ENCODE data around the gene CDC5L.
"Not testable (repeated sequence)": the region's sequence is repeated elsewhere in the genome, so short reads cannot be mapped to it uniquely, and the experiment has no call there.

The CDC5L gene

GRCh38 chr6:44422531-44422930, 35.0 kb downstream of the CDC5L start:
- DNase-seq, result peak; percentile 16

GRCh38 chr6:44423306-44423705, 35.8 kb downstream of the CDC5L start:
- DNase-seq, result no peak

GRCh38 chr6:44425951-44426350, 38.4 kb downstream of the CDC5L start:
- DNase-seq, result no peak

GRCh38 chr6:44428682-44429081, 41.2 kb downstream of the CDC5L start:
- no peak for DNase-seq

- no peak for DNase-seq
These were observed 42.8 kb downstream of the CDC5L start for GRCh38 chr6:44430326-44430725.

- peak; percentile 15 for DNase-seq
These were observed 43.7 kb downstream of the CDC5L start for GRCh38 chr6:44431118-44431725.

- no peak for DNase-seq
These were observed 44.7 kb downstream of the CDC5L start for GRCh38 chr6:44432227-44432626.

GRCh38 chr6:44432726-44433125, 45.2 kb downstream of the CDC5L start:
- no peak for DNase-seq

- no peak for DNase-seq
These were observed 48.0 kb downstream of the CDC5L start for GRCh38 chr6:44435500-44435899.

GRCh38 chr6:44438827-44439226, 51.3 kb downstream of the CDC5L start:
- no peak for DNase-seq

GRCh38 chr6:44439270-44440045, 52.0 kb downstream of the CDC5L start:
- no peak for DNase-seq

- DNase-seq, result no peak
These were observed 53.8 kb downstream of the CDC5L start for GRCh38 chr6:44441091-44441855.

GRCh38 chr6:44442236-44442635, 54.7 kb downstream of the CDC5L start:
- no peak for DNase-seq

GRCh38 chr6:44442833-44443444, 55.4 kb downstream of the CDC5L start:
- DNase-seq, result no peak

GRCh38 chr6:44444853-44445252, 57.3 kb downstream of the CDC5L start:
- no peak for DNase-seq

GRCh38 chr6:44446626-44447300, 59.3 kb downstream of the CDC5L start:
- DNase-seq, result peak; percentile 3

GRCh38 chr6:44449181-44449580, 61.7 kb downstream of the CDC5L start:
- DNase-seq, result not testable (repeated sequence)

- no peak for DNase-seq
These were observed 64.5 kb downstream of the CDC5L start for GRCh38 chr6:44451803-44452695.

- DNase-seq, result no peak
These were observed 65.2 kb downstream of the CDC5L start for GRCh38 chr6:44452725-44453124.

GRCh38 chr6:44453146-44453545, 65.6 kb downstream of the CDC5L start:
- DNase-seq, result no peak

GRCh38 chr6:44454198-44454597, 66.7 kb downstream of the CDC5L start:
- DNase-seq, result no peak
